GM21360 (cell line): ENCODE measurements around the gene TMEM37.

ENCODE experiments used
- ATAC-seq: cut with Tn5 transposase; IDR thresholded peaks from one replicate; pipeline ENCODE4 v1.9.1; 2021; ENCODE audit warnings: mild to moderate bottlenecking, moderate library complexity; ENCODE audit not compliant: unreplicated experiment

TMEM37 gene

DNA sequence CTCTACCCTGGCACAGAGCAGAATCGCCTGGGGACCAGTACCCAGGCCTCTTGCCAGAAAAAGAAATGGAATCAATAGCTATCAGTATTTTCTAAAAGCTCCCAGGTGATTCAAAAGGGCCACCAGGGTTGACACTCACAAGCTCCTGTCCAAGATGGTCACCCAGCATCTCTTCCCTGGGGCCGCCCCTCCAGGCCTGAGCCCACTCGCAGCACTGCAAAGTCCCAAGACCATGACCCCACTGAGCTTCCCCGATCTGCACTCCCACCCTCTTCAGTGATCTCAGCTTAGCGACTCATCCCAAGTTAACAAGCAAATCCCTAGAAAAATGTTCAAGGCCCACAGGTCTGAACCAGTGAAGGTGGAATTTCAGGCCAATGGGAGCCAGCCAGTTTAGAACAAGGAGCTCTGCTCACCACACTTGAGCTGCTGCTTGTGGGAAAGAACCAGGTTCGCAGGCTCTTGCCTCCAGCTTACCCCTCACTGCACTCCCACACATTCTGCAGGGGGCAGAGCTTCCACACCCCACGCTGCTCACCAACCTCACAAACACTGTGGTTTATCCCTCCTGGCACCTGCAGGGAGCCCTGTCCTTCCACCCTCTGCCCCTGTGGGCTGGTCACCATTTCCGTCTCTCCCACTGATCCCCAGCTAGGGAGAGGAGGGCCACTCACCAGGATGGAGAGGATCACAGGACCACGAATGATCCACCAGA, 19.8 kb downstream of the TMEM37 start:
- no peak for ATAC-seq

DNA sequence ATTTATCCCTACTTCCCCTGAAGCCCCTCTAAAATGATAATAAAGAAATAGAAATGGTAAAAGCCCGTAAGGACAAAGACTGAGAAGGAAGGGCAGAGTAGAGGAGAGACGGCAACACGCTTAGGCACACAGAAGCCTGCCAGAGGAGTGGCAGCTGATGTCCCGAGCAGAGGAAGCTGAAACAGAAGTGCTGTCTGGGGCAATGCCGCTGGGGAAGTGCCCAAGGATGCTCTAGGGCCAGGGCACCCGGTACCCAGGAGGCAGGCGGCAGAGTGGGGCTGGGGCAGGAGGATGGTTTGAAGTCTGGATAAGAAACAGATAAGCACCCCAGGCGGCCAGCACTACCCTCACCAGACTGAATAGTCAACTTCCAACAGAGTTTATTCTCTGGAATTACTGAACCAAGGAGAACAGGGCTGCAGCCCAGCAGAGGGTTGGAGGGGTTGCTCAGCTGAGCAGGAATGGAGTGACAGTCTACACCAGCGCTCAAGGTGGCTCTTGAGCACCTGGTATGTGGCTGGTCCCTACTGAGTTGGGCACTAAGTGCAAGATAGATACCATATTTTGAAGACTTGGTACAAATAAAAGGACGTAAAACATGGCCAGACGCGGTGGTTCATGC, 22.4 kb downstream of the TMEM37 start:
- ATAC-seq, result no peak

DNA sequence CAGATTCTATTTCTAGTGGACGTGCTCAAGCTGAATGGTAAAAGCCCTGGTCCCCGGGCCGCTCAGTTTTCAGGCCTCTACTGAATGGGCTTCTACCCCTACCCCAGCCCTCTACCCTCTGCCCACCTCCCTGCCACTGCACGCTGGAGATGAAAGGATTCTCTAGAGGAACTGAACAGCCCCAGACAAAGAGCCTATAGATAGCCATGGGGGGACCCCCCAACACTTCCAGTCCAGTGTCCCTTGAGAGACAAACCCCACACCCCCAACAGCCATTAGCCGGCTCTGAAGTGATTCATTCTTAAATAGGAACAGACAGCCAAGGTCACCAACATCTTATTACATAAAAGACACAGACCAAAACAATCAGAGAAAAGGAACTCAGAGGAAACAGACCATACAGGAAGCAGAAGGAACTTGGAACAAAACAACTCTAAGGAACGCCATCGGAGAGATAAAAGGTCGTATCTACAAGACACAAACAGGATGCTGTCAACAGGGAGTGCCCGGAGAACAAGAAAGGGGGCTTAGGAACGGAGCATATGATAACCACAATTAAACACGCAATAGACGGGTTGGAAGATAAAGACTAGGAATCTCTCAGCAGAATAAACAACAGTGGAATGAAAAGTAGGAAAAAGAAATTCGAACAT, 23.5 kb downstream of the TMEM37 start:
- no peak for ATAC-seq

DNA sequence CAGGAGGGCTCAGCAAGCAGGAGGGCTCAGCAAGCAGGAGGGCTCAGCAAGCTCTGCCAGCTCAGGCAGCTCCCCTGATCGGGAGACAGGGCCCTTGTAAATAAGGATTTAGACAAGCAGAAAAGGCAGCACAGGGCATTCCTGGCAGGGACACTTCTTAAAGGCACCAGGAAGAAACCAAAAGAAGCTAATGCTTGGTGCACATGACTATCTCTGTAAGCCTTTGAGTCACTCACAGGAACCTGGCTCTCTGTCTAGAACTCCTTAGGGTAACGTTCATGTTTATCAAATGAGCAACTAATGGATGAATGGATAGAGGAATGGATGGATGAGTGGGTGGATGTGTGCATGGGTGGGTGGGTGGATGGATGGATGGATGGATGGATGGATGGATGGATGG, 28.4 kb downstream of the TMEM37 start:
- ATAC-seq, result no peak

DNA sequence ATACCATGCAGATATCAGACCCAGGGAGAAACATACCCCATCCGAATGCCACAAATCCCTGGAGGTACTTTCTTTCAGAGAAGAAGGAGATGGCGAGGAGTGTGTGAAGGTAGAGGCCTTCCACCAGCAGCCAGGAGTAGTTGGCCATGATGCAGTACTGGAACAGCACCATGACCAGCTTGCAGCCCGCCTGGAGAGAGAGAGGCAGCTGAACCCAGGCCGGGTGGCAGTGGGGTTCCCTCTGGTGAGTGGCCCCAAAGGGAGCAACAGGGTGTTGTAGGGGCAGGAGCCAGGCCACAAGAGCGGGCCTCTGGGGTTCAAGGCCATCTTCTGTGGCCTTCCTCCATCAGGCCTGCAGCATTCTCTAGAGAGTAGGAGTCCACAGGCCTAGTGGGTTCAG, 30.2 kb downstream of the TMEM37 start:
- no peak for ATAC-seq

DNA sequence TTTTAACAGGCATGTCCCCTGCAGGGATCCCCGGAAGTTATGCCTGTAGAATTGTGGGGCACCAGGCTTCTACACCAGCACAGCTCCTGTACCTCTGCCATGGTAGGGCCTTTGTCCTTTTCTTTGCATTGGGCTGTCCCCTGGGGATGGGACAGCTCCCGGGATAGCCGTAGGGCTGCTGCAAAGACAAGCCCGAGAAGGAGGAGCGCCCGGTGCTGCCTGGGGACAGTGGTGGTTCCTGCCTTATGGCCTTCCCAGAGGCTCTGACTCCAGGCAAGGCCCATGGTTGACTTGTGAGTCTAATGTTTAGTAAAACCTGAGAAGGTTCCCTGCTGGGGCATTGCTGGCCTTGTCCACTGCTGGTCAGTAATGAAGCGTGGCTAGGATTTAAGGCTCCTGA, 30.9 kb downstream of the TMEM37 start:
- no peak for ATAC-seq

DNA sequence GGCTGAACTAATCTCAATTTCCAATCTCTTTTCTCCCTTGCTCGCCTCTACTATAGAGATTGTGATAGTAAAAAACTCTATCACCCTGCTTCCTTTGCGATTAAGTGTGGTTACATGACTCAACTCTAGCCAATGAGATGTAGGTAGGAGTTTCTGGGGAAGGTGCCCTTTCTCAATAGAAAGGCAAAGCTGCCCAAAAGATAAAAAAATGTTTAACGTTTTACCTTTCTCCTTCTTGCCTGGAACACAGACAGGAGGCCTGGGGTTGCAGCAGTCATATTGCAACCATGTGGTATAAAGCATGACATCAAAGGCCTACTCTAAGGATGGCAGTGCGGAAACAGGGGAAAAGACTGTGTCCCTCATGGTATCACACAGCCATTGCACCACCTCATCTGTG, 31.5 kb downstream of the TMEM37 start:
- ATAC-seq, result no peak

DNA sequence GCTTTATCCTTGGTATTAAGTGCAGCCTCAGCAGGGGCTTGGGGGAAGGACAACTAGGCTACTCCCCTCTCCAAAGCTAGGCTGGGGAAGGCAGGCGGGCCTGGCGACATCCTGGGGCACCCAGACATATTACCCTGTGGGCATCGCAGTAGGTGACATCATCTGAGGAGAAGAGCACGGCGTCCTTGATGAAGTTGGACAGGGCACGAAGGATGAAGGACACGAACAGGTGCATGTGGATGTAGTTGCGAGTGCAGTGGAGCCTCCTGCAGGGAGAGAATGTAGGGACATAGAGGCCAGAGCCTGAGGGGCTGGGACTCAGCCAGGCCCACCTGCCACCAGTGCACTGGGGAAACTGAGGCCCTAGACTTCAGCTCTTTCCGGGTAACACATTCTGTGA, 32.3 kb downstream of the TMEM37 start:
- no peak for ATAC-seq

DNA sequence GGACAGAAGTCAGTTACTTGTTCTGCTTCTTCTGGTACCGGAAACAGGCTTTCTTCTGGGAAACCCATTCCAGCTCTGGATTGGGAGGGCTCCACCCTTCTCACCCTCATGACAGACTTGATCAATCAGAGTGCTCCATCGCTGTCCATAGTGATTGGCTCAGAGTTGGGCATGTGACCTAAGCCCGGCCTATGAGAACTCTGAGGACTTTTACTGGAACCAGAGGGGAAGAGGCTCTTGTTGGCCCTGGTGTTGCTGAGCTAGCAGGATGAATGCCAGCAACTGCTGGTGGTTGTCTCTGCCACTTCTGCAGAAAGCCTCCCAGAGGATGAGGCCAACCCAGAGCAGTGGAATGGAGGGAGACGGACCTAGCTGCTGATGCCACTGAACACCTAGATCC, 33.3 kb downstream of the TMEM37 start:
- ATAC-seq, result no peak

DNA sequence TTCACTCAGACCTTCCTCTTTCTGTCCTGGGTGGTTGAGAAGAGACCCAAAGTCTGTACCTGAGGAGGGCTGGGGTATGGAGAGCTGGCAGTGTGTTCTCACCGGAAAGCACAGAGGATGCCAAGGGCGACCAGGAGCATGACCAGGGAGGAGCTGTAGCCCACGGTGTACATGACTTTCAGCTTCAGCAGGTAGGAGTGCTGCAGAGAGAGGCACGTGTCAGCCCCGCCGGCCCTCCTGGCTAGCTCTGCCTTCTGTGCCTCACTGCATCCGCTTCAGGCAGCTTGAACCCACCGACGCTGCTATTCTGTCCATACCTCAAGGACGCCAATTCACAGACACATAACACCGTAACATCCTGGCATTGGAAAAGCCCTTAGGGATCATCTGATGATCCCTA, 34.0 kb downstream of the TMEM37 start:
- ATAC-seq, result no peak

DNA sequence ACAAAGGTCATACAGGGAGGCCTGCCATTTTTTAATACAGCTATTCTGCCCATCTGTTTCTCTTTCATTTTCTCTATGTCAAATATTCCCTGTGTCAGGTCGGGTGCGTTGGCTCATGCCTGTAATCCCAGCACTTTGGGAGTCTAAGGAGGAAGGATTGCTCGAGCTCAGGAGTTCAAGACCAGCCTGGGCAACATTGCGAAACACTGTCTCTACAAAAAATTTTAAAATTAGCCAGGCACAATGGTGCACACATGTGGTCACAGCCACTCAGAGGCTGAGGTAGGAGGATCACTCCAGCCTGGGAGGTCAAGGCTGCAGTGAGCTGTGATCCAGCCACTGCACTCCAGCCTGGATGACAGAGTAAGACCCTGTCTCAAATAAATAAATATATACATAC, 34.7 kb downstream of the TMEM37 start:
- no peak for ATAC-seq

DNA sequence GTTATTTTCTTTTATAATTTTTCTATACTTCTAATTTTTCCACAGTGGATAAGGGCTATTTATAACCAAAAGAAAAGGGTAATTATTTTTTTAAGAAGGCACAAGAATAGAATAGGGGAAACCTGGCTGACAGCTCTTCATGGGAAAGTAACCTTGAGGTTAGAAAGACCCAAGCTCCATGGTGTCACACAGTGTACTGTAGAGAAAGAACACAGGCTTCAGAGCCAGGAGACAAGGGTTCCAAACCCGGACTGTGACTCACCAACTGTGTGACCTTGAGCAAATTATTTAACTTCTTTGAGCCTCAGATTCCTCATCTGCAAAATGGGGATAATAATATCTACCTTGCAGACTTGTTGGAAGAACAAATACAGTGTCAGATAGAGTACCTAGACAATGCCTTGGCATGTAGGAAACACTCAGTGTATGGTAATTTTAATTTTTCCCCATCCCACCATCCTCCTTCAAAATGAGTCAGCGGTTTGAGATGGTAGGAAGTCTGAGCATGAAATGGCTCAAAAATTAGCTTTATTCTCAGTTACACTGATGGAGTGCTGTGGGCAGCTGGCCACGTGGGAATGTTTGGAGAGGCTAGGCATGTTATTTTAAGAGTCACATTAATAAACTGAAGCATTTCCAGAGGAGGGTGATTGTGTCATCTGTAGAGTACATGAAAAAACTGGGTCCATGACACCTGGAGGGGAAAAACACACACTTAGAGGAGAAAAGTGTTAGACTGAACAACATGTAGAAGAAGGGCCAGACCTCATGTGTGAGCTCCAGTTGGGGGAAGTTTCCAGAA, 36.7 kb downstream of the TMEM37 start:
- no peak for ATAC-seq

DNA sequence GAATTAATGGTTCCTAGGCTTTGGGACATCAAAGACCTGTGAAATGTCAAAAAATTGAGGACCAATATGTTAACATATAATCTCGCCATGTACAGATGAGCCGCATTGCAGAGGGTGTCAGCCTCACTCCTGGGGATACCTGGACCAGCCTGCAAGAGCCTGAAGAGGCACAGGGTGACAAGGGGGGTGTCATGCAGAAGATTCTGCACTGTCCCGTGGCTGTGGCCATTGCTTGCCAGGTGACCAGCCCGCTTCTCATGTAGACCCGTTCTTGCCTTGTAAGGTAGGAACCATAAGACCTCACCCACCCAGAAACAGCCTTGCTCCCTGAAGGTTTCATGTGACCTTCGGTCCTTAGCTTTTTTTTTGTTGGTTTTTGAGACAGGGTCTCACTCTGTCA, 37.5 kb downstream of the TMEM37 start:
- no peak for ATAC-seq

DNA sequence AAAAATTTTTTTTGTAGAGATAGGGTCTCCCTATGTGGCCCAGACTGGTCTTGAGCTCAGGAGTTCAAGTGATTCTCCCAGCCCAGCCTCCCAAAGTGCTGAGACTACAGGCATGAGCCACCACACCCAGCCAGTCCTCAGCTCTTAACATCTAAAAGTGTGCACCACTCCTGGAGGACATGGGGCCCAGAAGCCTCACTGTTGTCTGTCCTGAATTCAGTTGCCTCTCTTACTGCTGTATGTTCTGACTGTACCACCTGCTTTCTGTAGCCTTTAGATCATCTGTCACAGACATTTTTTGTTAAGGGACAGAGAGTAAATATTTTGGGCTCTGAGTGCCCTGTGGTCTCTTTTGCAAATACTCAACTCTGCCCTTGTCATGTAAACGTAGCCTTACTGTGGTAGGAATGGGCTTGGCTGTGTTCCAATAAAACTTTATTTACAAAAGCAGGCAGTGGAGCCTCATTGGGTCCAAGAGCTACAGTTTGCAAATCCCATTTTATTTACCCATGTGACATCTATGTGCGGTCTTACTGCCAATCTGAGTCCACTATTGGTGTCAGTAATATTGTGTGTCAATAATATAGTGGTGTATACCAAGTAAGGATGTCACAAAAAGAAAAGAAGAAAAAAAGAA, 38.1 kb downstream of the TMEM37 start:
- no peak for ATAC-seq

DNA sequence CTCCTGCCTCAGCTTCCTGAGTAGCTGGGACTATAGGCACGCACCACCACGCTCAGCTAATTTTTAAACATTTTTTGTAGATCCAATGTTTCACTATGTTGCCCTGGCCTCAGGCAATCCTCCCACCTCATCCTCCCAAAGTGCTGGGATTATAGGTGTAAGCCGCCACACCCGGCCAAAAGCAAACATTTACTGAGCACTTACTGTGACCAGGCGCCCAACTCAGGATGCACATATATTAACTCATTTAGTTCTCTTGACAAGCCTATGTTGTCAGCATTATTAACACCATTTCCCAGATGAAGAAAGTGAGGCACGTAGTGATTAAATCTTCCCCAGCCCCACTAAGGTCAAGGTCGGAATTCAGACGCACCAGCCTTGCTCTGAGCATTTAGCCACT, 41.1 kb downstream of the TMEM37 start:
- no peak for ATAC-seq

DNA sequence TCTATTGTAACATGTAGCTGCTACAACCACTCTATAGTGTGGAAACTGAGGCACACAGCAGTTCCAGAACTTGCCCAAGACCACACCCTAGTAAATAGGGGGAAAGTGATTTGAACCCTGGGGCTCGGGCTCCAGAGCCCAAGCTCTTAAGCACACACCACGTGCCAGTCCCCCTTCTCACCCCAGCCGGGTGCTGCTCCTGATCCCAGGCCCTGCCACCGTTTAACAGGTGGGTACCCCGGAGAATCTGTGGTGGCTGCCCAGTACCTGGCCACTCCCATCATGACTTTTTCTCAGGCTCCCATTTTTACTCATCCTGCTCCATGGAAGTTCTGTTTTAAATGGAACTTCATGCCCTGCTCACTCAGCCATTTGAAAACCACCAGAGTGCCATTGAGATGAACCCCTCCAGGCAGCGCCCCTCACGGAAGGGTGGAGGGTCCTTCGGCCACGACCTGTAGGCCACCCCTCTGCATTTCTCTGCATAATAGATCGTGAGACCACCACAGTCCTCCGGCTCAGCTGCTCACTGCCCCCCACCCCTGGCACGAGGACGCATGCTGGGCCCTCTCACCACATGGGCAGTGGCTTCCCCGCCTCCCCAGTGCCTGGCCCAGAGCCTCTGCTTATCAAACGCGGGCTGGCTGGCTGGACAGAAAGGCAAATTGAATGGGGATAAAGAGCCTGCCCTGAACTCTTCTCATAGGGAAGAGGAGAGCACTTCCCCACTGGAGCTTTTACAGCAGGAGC, 42.1 kb downstream of the TMEM37 start:
- no peak for ATAC-seq

DNA sequence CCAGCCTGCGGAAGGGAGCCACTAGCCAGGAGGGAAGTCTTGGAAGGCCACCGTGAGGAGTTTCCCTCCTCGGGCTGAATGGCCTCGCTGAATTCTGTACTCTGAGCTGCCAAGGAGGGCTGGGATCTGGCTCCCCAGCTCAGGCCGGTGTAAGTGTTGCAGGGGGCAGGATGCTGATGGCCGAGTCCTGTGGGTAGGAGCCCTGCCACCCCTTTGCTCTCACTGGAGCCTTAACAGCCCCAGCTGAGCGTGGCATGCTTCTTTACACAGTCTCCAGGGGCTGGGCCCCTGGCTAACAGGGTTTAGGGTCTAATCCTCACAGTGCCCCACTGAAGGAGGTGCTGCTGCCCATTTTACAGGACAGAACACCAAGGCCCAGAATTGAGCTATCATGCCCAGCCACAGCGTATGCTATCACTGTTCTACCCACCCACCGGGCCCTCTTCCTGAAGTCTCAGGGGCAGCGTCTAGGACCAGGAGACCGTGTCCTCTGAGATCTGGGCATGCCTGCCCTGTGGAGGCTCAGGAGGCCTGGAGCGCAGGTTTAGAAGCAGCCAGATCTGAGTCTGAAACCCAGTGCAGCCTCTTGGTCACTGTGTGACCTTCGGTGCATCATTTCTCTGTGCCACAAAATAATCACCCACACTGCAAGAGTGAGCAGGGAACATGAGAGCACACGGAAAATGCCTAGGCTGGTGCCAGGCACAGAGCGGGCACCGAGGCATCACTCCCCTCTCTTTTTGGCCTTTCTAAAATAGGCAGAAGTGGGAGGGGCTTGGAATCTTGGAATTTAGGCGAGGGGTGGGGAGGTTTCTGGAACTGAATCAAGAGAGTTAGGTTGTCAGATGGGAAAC, 42.9 kb downstream of the TMEM37 start:
- no peak for ATAC-seq

DNA sequence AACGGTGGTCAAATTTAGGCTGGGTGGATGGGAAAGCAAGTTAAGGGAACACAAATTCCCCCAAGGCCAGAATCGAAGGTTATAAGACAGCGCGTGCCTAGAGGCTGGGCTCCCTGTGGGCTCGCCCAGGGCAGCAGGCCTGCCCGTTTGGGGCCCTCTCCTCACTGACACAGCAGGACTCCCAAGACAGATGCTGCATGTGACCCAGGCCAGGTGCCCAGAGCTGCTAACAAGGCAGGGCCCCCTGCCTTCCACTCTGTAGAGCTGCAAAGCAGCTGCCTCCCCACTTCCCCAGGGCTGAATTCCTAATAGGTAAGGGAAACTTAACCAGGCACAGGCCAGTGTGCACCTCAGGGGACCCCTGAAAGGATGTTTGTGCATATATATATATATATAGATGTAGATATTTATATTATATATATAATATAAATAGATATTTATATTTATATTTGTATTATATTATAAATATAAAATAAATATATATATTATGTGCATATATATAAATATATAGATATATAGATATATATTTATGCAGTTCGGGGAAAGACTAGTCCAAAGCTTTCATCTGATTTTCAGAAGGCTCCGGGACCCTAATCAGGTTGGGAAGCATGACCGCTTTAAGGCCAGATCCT, 43.7 kb downstream of the TMEM37 start:
- ATAC-seq, result no peak

DNA sequence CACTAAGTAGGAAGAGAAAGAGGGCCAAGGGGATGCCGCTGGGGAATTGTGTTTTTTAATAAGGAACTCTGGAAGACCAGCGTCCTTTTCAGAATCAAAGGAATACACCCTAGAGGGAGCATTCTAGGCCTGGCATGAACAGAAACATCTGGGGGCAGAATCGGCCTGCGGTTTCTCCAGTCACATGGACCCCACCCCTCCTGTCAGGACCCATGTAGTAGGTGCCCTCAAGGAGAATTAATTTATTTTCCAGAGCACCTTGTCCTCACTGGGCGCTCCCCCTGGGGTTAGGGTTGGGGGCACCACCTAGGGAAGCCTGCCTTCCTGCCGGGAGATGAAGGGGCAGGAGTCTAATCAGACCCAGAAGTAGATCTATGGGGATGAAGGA, 44.2 kb downstream of the TMEM37 start:
- ATAC-seq, result no peak
